ENCODE data around the gene CCDC124. TPM values are rescaled to one million over a fixed set of nuclear protein-coding genes. Genes with fewer than 3 reads are reported as not detected.

Gene CCDC124
- polyA plus RNA-seq, 1 donor (not counting 4 experiments of a cell fraction or from before 2014, with no cell fraction given) = 58.7 TPM

GRCh38 chr19:17938092-17938845 lies 5.5 kb downstream of the CCDC124 start:
- H3K9me1 ChIP-seq (ENCODE audit: control insufficient read depth, extremely low read depth, insufficient read depth, low read length) = no peaks in the 10 kb centered on the region
- no peak overlapping the region for H3K9ac ChIP-seq (ENCODE audit: control insufficient read depth, extremely low read depth, insufficient read depth, low read length)
- dilution Hi-C loops (cut with MboI; ENCODE audit: extremely low pct_ligation_motif_present, low sequenced_read_pairs) = no loop called here
- peaks cover 6 to 7% of the 10 kb centered on the region in 2 experiments for H3K36me3 ChIP-seq (ENCODE audit: control insufficient read depth in 2 of 2, extremely low read depth in 1 of 2, insufficient read depth in 2 of 2, low read length in 2 of 2)
- no peaks in the 10 kb centered on the region for H3K27me3 ChIP-seq (ENCODE audit: control insufficient read depth, extremely low read depth, insufficient read depth, low read length)
- H3K9me3 ChIP-seq (ENCODE audit: control insufficient read depth, low read depth, low read length) = no peaks in the 10 kb centered on the region
- H3K4me2 ChIP-seq (ENCODE audit: control insufficient read depth, extremely low read depth, insufficient read depth, low read depth, low read length) = no peak overlapping the region
- peaks cover 3% of the 10 kb centered on the region for H4K20me1 ChIP-seq (ENCODE audit: control insufficient read depth, extremely low read depth, insufficient read depth, low read length)
- peaks cover 16% of the 10 kb centered on the region for H3K79me2 ChIP-seq (ENCODE audit: control insufficient read depth, insufficient read depth, low read length)
- peak overlapping the region; percentile 33 for H3K27ac ChIP-seq (ENCODE audit: control insufficient read depth, insufficient read depth, low read length)
- no peak overlapping the region for H2AFZ ChIP-seq (ENCODE audit: control insufficient read depth, low read length)
- no peak for TF ChIP-seq EZH2 (IDR thresholded peaks at IDR 0.05; ENCODE audit: low read length)
- peak; percentile 96 to 99 (median 97) for TF ChIP-seq CTCF (optimal IDR thresholded peaks at IDR 0.05 in 1 of 3, IDR thresholded peaks at IDR 0.05 in 1 of 3, conservative IDR thresholded peaks at IDR 0.05 in 1 of 3; ENCODE audit: extremely low read depth in 1 of 3, insufficient read depth in 2 of 3, low read length in 3 of 3)
- DNase-seq (ENCODE audit: low read depth, low spot score) (no peak), FAIRE-seq (peak; percentile 81)
- H3K4me3 ChIP-seq (ENCODE audit: control insufficient read depth in 2 of 3, extremely low read depth in 1 of 3, insufficient read depth in 2 of 3, low read depth in 1 of 3, low read length in 3 of 3) = no peak overlapping the region
- peaks cover 5% of the 10 kb centered on the region for H3K4me1 ChIP-seq (ENCODE audit: control insufficient read depth, extremely low read depth, insufficient read depth, low read length)

- DNase-seq (ENCODE audit: low read depth, low spot score) = no peak
- Histone ChIP-seq H3K4me2 (ENCODE audit: control insufficient read depth, extremely low read depth, insufficient read depth, low read depth, low read length) (no peak overlapping the region), H3K27ac (ENCODE audit: control insufficient read depth, insufficient read depth, low read length) (no peak overlapping the region), H3K9me1 (ENCODE audit: control insufficient read depth, extremely low read depth, insufficient read depth, low read length) (no peaks in the 10 kb centered on the region), H3K4me1 (ENCODE audit: control insufficient read depth, extremely low read depth, insufficient read depth, low read length) (peaks cover 20% of the 10 kb centered on the region), H2AFZ (ENCODE audit: control insufficient read depth, low read length) (no peak overlapping the region), H3K79me2 (ENCODE audit: control insufficient read depth, insufficient read depth, low read length) (no peaks in the 10 kb centered on the region), H3K9me3 (ENCODE audit: control insufficient read depth, low read depth, low read length) (no peaks in the 10 kb centered on the region), H3K27me3 (ENCODE audit: control insufficient read depth, extremely low read depth, insufficient read depth, low read length) (no peaks in the 10 kb centered on the region), H3K4me3 (ENCODE audit: control insufficient read depth in 2 of 3, extremely low read depth in 1 of 3, insufficient read depth in 2 of 3, low read depth in 1 of 3, low read length in 3 of 3) (no peak overlapping the region), H3K9ac (ENCODE audit: control insufficient read depth, extremely low read depth, insufficient read depth, low read length) (no peak overlapping the region), H4K20me1 (ENCODE audit: control insufficient read depth, extremely low read depth, insufficient read depth, low read length) (peaks cover 3% of the 10 kb centered on the region), H3K36me3 (ENCODE audit: control insufficient read depth in 2 of 2, extremely low read depth in 1 of 2, insufficient read depth in 2 of 2, low read length in 2 of 2) (peaks cover 3 to 7% of the 10 kb centered on the region in 2 experiments)
- TF ChIP-seq EZH2 (IDR thresholded peaks at IDR 0.05; ENCODE audit: low read length) = no peak
- TF ChIP-seq CTCF (optimal IDR thresholded peaks at IDR 0.05 in 1 of 3, IDR thresholded peaks at IDR 0.05 in 1 of 3, conservative IDR thresholded peaks at IDR 0.05 in 1 of 3; ENCODE audit: extremely low read depth in 1 of 3, insufficient read depth in 2 of 3, low read length in 3 of 3) = no peak
- FAIRE-seq = no peak
- dilution Hi-C loops (cut with MboI; ENCODE audit: extremely low pct_ligation_motif_present, low sequenced_read_pairs) = no loop called here
Measured at GRCh38 chr19:17942181-17942580, 9.4 kb downstream of the CCDC124 start.
